Fibroblast of villous mesenchyme (primary cell): ENCODE results near the gene RPL18A. TPM values are rescaled to one million over a fixed set of nuclear protein-coding genes. Genes with fewer than 3 reads are reported as not detected.

Experiments
- DNase-seq: peaks from one replicate; pipeline ENCODE4 v3.0.0-alpha.2; 2010; ENCODE audit warnings: low read depth
- H3K4me3 ChIP-seq: 2 replicates; pipeline ENCODE4 v1.5.1; 2011; ENCODE audit warnings: low read depth, mild to moderate bottlenecking, low read length
- small RNA-seq: library from RNA; depleted of rRNA; stranded (forward); fragments of <200 nt; gene quantifications from one replicate; pipeline ENCODE3, GENCODE V24; 2012
- total RNA-seq: library from RNA; depleted of rRNA; stranded (reverse); fragments of >200 nt; gene quantifications from 2 replicates; pipeline ENCODE4 v1.2.3, GENCODE V29; 2012
- TF ChIP-seq, protein P1 (sequence below): IDR thresholded peaks from 2 replicates; pipeline ENCODE4 v1.5.1; 2012; ENCODE audit warnings: low read depth, mild to moderate bottlenecking, low read length; ENCODE audit not compliant: insufficient read depth

RPL18A gene
- total RNA-seq, 1 donor, result 686 TPM

DNA sequence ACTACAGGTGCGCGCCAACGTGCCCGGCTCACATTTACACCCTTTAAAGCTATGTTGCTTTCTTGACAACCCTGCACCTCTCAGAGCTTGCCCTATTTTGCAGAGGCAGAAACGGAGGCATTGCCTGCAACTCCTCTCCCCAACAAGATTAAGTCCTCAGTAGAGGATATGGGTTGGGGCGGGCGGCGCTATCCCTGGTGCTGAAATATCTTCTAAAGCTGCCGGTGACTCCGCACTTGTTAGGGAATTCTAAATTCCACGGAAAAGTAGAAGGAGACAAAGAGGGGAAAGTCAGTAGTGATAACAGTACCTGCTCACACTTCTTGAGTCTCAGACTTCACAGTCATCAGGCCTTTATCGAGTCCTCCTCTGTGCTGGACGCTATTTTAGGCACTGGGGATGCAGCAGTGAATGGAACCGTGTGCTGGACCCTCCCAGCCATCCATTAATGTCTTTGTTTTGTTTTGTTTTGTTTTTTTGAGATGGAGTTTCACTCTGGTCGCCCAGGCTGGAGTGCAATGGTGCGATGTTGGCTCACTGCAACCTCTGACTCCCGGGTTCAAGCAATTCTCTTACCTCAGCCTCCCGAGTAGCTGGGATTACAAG, 30.0 kb downstream of the RPL18A start:
- TF ChIP-seq, protein P1, sequence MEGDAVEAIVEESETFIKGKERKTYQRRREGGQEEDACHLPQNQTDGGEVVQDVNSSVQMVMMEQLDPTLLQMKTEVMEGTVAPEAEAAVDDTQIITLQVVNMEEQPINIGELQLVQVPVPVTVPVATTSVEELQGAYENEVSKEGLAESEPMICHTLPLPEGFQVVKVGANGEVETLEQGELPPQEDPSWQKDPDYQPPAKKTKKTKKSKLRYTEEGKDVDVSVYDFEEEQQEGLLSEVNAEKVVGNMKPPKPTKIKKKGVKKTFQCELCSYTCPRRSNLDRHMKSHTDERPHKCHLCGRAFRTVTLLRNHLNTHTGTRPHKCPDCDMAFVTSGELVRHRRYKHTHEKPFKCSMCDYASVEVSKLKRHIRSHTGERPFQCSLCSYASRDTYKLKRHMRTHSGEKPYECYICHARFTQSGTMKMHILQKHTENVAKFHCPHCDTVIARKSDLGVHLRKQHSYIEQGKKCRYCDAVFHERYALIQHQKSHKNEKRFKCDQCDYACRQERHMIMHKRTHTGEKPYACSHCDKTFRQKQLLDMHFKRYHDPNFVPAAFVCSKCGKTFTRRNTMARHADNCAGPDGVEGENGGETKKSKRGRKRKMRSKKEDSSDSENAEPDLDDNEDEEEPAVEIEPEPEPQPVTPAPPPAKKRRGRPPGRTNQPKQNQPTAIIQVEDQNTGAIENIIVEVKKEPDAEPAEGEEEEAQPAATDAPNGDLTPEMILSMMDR, result no peak
- peak; percentile 54 for DNase-seq
- no peak overlapping the region for H3K4me3 ChIP-seq

DNA sequence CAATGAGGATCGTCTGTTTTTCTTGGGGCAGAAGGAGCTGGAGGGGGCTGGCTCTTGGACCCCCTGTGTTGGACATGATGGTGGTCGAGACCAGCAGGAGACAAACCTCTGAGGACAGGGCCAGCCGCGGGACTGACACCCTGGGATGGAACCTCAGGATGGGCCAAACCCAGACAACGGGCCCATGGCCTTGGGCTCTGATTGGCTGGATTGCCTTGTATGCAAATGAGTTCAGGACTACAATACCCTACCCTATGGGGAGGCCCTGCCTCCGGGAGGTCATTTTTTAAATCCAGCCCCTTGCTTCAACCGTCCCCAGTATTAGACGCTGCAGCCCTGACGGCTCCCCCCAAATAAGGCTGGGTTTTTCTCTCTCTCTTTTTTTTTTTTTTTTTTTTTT, 34.1 kb downstream of the RPL18A start:
- H3K4me3 ChIP-seq, result no peak overlapping the region
- TF ChIP-seq, protein P1, result no peak
- DNase-seq, result no peak

DNA sequence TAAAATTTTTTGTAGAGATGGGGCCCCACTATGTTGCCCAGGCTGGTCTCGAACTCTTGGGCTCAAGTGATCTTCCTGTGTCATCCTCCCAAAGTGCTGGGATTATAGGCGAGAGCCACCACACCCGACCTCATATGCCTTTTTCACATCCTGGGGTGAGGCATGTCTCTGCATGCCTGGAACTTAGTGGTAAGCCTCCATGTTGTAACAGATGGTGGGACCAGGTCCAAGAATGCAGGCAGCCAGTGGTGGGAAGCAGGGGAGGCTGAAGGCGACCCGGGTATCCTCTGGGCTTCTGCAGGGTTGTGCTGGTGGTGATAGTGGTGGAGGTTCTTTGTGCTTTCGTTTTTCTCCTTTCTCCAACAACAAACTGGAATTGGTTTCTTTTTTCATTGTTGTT, 43.0 kb downstream of the RPL18A start:
- peak; percentile 72 for DNase-seq
- TF ChIP-seq, protein P1, result no peak
- H3K4me3 ChIP-seq, result no peak overlapping the region

DNA sequence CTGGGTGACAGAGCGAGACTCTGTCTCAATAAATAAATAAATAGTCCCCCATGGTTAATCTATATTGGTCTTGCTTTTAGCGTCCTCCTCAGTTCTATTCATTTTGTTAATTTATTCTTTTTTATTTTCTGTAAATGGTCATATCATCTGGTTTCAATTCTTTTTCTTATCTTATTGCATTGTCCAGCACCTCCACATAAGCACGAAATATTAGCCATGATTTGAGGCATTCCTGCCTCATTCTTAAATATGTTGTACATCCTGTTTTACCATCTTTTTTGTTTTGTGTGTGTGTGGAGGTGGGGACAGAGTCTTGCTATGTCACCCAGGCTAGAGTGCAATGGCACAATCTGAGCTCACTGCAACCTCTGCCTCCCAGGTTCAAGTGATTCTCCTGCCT, 48.5 kb downstream of the RPL18A start:
- DNase-seq, result no peak
- TF ChIP-seq, protein P1, result no peak
- no peak overlapping the region for H3K4me3 ChIP-seq

DNA sequence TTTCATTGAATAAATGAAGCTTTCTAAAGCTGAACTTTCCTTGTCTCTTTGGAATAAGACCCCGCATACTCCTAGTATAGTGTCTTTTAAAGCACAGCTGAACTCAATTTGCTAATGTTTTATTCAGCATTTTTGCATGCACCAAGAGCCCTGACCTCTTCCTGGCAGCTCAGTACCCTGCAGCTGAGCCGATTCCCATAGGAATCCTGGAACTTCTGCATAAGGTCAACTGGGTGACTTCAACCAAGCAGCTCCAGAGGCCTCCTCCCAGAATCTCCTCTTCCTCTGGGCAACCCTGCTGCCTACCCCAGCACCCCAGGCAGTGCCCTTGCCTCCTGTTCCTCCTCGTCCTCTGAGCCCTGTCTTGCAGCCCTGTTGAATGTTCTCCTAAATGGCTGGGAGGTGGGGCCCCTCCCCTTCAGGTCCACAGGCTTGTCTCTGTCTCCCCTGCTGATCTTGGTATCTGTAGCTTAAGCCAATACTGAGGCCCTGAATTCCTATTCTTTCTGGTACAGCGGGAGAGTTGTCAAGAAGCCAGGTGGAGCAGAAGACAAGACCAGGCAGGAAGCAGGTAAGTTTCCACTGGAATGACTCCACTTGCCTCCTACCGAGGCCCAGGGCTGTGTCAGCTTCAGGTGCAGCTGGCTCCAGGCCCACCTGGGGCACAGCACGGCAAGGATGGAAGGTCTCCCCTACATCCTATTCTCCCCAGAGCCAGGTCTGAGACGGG, 49.5 kb downstream of the RPL18A start:
- TF ChIP-seq, protein P1, result no peak
- no peak for DNase-seq
- H3K4me3 ChIP-seq, result no peak overlapping the region

DNA sequence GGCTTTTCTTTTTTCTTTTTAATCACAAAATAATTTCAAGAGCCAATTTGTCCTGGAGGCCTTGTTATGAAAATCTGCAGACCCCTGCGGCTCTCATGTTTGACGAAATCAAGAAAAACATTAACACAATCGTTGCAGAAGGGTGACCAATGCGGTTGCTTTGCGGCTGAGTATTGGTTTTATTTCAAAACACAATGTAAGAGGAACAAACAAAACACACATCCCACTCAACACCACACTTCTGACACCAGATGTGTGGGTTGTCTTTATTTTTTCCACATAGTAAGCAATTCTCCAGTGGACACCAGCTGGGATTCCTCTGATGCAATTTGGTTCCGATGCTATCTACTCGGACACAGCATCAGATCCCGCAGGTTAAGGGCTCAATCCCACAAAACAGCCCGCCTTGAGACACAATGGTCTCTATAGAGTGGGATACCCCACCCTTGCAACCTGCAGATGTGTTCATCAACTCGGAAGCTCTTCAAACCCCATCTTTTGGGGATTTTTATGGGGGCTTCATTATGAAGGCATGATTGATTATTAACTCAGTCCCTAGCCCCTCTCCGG, 51.2 kb downstream of the RPL18A start:
- no peak overlapping the region for H3K4me3 ChIP-seq
- no peak for DNase-seq
- TF ChIP-seq, protein P1, result no peak

Small RNAs within 50 kb of the gene (small RNA-seq; reads per million reads assigned to genes)
- gene SNORA68, result not detected

Other genes starting within 250 kb of the RPL18A start
- under 0.01 and 0.64 TPM in 2 replicates for gene UNC13A, start 171.6 kb upstream of the RPL18A start, total RNA-seq
- gene MAP1S, start 140.4 kb upstream of the RPL18A start, total RNA-seq, result 14.8 and 15.1 TPM in 2 replicates
- 0.43 and 0.64 TPM in 2 replicates for gene FCHO1, start 108.4 kb upstream of the RPL18A start, total RNA-seq
- not detected in 2 replicates for gene B3GNT3, start 64.8 kb upstream of the RPL18A start, total RNA-seq
- gene INSL3, start 38.4 kb upstream of the RPL18A start, total RNA-seq, result not detected in 2 replicates
- gene JAK3, start 11.9 kb upstream of the RPL18A start, total RNA-seq, result 6.1 and 7.8 TPM in 2 replicates
- gene SLC5A5, start 12.0 kb downstream of the RPL18A start, total RNA-seq, result not detected in 2 replicates
- 22.9 and 25.1 TPM in 2 replicates for gene CCDC124, start 73.1 kb downstream of the RPL18A start, total RNA-seq
- gene KCNN1, start 107.2 kb downstream of the RPL18A start, total RNA-seq, result under 0.01 TPM in 2 replicates
- 3.5 and 3.9 TPM in 2 replicates for gene ARRDC2, start 148.3 kb downstream of the RPL18A start, total RNA-seq
- 0.64 and 1.3 TPM in 2 replicates for gene IL12RB1, start 227.0 kb downstream of the RPL18A start, total RNA-seq
- gene MAST3, start 237.9 kb downstream of the RPL18A start, total RNA-seq, result 1.9 and 3.0 TPM in 2 replicates